AG09319 (cell line): Measurements from ENCODE around the gene AMZ1.
"Not testable (repeated sequence)": the region's sequence is repeated elsewhere in the genome, so short reads cannot be mapped to it uniquely, and the experiment has no call there.

ENCODE experiments used
- DNase-seq: peaks from one replicate; pipeline ENCODE4 v3.0.0-alpha.2; 2010; ENCODE audit warnings: low read depth; ENCODE audit errors: extremely low read depth
- TF ChIP-seq, protein P1 (sequence below): IDR thresholded peaks from 2 replicates; pipeline ENCODE4 v1.5.1; 2011; ENCODE audit warnings: low read depth, mild to moderate bottlenecking, inconsistent platforms, low read length, moderate library complexity

The AMZ1 gene

DNA sequence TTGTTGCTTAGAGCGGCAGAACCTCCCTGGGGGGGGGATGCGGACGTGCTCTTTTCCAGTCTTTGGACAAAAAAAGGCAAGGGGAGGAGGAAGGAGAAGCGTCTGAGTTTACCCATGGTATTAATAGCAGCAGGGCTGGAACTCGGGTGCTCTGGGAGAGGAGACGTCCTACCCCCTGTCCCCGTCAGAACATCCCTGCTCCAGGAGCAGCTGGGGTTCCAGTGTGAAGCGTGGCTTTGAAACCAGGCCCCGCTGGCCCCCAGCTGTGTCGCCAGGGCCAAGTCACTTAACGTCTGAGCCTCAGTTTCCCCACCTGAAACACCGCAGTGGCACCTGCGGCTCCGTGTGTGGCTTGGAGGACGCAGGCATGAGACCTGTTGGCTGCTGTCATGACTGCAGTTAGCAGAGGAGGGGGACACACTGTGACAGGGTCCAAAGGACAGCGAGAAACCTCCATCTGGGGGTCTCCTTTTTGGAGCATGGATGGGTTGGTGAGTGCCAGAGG is 1.4 kb downstream of the AMZ1 start:
- no peak for DNase-seq
- TF ChIP-seq, protein P1, sequence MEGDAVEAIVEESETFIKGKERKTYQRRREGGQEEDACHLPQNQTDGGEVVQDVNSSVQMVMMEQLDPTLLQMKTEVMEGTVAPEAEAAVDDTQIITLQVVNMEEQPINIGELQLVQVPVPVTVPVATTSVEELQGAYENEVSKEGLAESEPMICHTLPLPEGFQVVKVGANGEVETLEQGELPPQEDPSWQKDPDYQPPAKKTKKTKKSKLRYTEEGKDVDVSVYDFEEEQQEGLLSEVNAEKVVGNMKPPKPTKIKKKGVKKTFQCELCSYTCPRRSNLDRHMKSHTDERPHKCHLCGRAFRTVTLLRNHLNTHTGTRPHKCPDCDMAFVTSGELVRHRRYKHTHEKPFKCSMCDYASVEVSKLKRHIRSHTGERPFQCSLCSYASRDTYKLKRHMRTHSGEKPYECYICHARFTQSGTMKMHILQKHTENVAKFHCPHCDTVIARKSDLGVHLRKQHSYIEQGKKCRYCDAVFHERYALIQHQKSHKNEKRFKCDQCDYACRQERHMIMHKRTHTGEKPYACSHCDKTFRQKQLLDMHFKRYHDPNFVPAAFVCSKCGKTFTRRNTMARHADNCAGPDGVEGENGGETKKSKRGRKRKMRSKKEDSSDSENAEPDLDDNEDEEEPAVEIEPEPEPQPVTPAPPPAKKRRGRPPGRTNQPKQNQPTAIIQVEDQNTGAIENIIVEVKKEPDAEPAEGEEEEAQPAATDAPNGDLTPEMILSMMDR: no peak

DNA sequence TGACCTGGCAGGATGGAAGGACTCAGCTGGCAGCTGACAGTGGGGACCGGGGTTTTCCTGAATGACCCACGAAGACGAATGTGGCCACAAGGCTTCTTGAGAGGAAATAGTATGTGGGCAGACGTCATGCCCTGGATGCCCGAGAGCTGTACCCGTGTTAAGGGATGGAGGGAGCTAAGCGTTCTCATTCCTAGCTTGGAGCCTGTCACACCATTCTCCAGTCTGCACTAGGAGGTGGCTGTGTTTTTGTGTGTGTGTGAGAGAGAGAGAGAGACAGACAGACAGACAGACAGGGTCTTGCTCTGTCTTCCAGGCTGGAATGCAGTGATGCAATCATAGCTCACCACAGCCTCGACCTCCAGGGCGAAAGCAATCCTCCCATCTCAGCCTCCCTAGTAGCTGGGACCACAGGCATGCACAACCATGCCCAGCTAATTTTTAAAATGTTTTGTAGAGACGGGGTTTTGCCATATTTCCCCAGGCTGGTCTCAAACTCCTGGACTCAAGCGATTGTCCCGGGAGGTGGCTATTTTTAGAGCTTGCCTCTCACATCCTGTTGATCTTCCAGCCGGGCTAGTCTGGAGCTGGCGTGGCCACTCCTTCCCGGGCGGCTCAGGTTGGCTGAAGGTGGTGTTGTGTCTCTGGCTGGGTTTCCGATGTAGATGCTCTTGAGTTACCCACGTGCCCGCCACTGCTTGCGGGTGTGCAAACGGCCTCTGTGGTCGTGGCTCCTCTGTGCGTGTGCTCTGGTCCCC is 2.1 kb downstream of the AMZ1 start:
- TF ChIP-seq, protein P1: no peak
- DNase-seq: no peak

- TF ChIP-seq, protein P1: no peak
- no peak for DNase-seq
Measured at GRCh38 chr7:2691011-2691707, 3.2 kb downstream of the AMZ1 start.

DNA sequence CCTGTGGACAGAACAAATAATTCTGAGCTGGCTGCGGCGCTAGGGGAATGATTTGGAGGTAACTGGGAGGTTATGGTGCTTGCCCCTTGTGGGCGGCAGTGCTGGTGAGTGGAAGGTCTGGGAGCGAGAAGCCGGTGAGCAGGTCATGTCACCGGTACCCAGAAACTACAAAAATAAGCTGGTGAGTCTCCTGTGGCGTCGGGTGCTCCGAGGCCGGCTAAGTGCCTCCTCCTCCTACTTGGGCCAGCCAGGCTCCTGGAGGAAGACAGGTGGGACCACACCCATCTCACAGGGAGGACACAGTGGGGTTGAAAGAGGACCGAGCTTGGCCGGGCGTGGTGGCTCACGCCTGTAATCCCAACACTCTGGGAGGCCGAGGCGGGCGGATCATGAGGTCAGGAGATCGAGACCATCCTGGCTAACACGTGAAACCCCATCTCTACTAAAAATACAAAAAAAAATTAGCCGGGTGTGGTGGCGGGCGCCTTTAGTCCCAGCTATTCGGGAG is 4.0 kb downstream of the AMZ1 start:
- not testable (repeated sequence) for DNase-seq

DNA sequence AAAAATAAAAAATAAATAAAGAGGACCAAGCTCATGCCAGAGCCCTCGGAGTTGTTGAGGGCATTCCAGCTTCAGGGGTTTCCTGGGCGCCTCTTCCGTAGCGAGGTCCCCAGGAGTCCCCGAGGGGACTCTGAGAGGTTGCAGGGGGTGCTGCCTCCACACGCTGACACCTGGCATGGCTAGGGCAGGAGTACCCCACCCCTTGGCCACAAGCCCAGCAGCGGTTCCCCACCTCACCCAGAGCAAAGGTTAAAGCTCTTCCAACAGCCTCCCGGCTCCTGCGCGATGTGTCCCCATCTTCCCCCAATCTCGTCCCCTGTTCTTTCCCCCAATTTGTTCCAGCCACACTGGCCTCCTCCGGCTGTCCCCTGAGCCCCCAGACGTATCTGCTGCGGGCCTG is 4.5 kb downstream of the AMZ1 start:
- TF ChIP-seq, protein P1: no peak
- no peak for DNase-seq

DNA sequence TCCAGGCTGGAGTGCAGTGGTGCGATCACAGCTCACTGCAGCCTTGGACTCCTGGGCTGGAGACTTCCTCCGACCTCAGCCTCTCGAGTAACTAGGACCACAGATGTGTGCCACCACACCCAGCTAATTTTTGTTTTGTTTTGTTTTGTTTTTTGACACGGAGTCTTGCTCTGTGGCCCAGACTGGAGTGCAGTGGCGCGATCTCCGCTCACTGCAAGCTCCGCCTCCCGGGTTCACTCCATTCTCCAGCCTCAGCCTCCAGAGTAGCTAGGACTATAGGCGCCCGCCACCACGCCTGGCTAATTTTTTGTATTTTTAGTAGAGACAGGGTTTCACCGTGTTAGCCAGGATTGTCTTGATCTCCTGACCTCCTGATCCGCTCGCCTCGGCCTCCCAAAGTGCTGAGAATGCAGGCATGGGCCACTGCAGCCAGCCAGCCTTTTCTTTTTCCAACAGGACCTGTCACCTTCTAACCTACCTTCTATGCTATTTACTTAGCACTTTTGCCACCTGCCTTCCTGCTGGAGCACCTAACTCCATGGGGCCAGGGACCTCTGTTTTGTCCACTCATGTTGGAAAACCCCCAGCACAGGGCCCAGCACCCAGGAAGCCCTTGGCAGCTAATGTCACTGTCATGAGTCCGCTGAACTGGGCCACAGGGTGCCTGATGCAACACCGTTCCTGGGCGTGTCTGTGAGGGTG is 5.6 kb downstream of the AMZ1 start:
- DNase-seq: not testable (repeated sequence)

- not testable (repeated sequence) for DNase-seq
Measured at GRCh38 chr7:2694122-2694436, 6.1 kb downstream of the AMZ1 start.

- DNase-seq: no peak
- TF ChIP-seq, protein P1: no peak
Measured at GRCh38 chr7:2698581-2699288, 10.7 kb downstream of the AMZ1 start.
